PC-3 (cell line): ENCODE data around the gene PRKRIP1. TPM values are rescaled to one million over a fixed set of nuclear protein-coding genes. Genes with fewer than 3 reads are reported as not detected.

Source experiments
- ATAC-seq: fragments of 200-7000 bp; cut with Tn5 transposase; 2 replicates; pipeline ENCODE4 v1.9.1; 2020; ENCODE audit warnings: mild to moderate bottlenecking, moderate library complexity
- BruUV-seq: library from RNA; stranded (reverse); fragments of 400-500 nt; replicated peaks from 2 replicates; lab custom pipeline; 2021; lab: Mats Ljungman, UMichigan
- CTCF ChIA-PET: fragments of 300-600 bp; sonication (Branson Sonifier 250); formaldehyde crosslinking; loops from one replicate; lab custom pipeline; 2022; ENCODE audit warnings: antibody characterized with exemption; lab: Charles Lee
- POLR2A ChIA-PET: fragments of 300-600 bp; sonication (Branson Sonifier 250); formaldehyde crosslinking; loops from one replicate; lab custom pipeline; 2022; ENCODE audit warnings: antibody characterized with exemption; ENCODE audit not compliant: unreplicated experiment; lab: Charles Lee
- DNase-seq: peaks from one replicate; pipeline ENCODE4 v3.0.0-alpha.2; 2015
- H2AFZ ChIP-seq: fragments of 300-600 bp; sonication (generic); 2 replicates; pipeline ENCODE4 v1.6.0; 2016; ENCODE audit warnings: antibody characterized with exemption, low read length
- H3F3A ChIP-seq: fragments of 300-600 bp; sonication (generic); one replicate; pipeline ENCODE4 v1.6.0; 2017; ENCODE audit warnings: antibody characterized with exemption, low read length, control low read depth, mild to moderate bottlenecking; ENCODE audit not compliant: unreplicated experiment
- H3K27ac ChIP-seq: fragments of 300-600 bp; sonication (generic); 2 replicates; pipeline ENCODE4 v1.5.1; 2016; ENCODE audit warnings: mild to moderate bottlenecking, low read length
- H3K27me3 ChIP-seq: fragments of 300-600 bp; sonication (generic); 2 replicates; pipeline ENCODE4 v1.6.1; 2016; ENCODE audit warnings: low read length, mixed read lengths
- H3K36me3 ChIP-seq: fragments of 300-600 bp; sonication (generic); 2 replicates; pipeline ENCODE4 v1.6.1; 2016; ENCODE audit warnings: low read depth, mixed run types, low read length, mixed read lengths
- H3K4me1 ChIP-seq: fragments of 300-600 bp; sonication (generic); 2 replicates; pipeline ENCODE4 v1.5.1; 2016; ENCODE audit warnings: low read length; ENCODE audit not compliant: insufficient read depth
- H3K4me2 ChIP-seq: fragments of 300-600 bp; sonication (generic); 2 replicates; pipeline ENCODE4 v1.6.0; 2016; ENCODE audit warnings: low read length
- H3K4me3 ChIP-seq: fragments of 300-600 bp; sonication (generic); 2 replicates; pipeline ENCODE4 v1.5.1; 2016; ENCODE audit warnings: mild to moderate bottlenecking, low read length, mixed read lengths
- H3K79me2 ChIP-seq: fragments of 300-600 bp; sonication (generic); 2 replicates; pipeline ENCODE4 v1.6.1; 2017; ENCODE audit warnings: low read length, mixed read lengths
- H3K9ac ChIP-seq: fragments of 300-600 bp; sonication (generic); 2 replicates; pipeline ENCODE4 v1.6.0; 2016; ENCODE audit warnings: mild to moderate bottlenecking, low read length
- H3K9me2 ChIP-seq: fragments of 300-600 bp; sonication (generic); replicated peaks from 2 replicates; pipeline ENCODE4 v1.6.1; 2016; ENCODE audit warnings: mixed run types, low read length, mixed read lengths
- H3K9me3 ChIP-seq: fragments of 300-600 bp; sonication (generic); 2 replicates; pipeline ENCODE4 v1.6.1; 2016; ENCODE audit warnings: low read length, mixed read lengths
- H4K20me1 ChIP-seq: fragments of 300-600 bp; sonication (generic); 2 replicates; pipeline ENCODE4 v1.6.1; 2016; ENCODE audit warnings: low read length, mixed read lengths
- EZH2 ChIP-seq: fragments of 300-600 bp; sonication (generic); IDR thresholded peaks from one replicate; pipeline ENCODE4 v1.6.1; 2017; ENCODE audit warnings: antibody characterized with exemption, mild to moderate bottlenecking, low read length; ENCODE audit not compliant: unreplicated experiment
- EZH2phosphoT487 ChIP-seq: fragments of 300-600 bp; sonication (generic); IDR thresholded peaks from 2 replicates; pipeline ENCODE4 v1.6.1; 2018; ENCODE audit warnings: mild to moderate bottlenecking, antibody characterized with exemption, low read length, borderline replicate concordance
- intact Hi-C: fragments of 100-400 bp; cut with micrococcal nuclease; formaldehyde crosslinking; loops from 2 replicates; pipeline ENCODE4 v1.9.0; 2023
- total RNA-seq: library from RNA; depleted of rRNA; stranded (reverse); fragments of >200 nt; gene quantifications from 2 replicates; pipeline ENCODE4 v1.2.3, GENCODE V29; 2014
- TF ChIP-seq, protein P1 (sequence below): fragments of 300-600 bp; sonication (generic); conservative IDR thresholded peaks from 2 replicates; pipeline ENCODE4 v1.5.1; 2017; ENCODE audit warnings: antibody characterized with exemption, low read depth, mild to moderate bottlenecking, low read length

The PRKRIP1 gene
- total RNA-seq, 1 experiment from 2014 or later: 28.9 TPM

DNA sequence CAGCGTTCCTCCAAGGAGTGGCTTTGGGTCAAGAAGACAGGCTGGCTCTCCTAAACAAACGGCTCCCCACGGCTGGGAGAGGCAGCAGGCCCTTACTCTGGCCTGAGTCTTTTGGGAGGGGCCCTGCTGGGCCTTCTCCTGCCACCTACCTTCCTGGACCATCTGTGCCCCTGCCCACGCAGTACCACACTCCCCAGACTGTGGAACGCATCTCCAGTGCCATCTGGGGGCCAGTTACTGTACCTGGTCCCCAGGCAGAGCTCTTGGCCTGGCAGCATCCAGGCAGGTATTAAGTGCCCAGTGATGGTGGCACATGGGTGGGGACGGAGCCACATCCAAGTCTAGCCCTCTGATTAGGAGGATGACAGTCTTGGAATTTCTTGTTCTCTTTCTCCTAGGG lies 54.1 kb downstream of the PRKRIP1 start:
- intact Hi-C loops: loop anchor here (5.0 kb wide), 2 partner anchors 38 to 53 kb away; partner anchors contain the start of gene PRKRIP1
- ChIA-PET POLR2A (interaction anchor here (0.6 kb wide), 1 partner anchor 17 kb away, joined by 6 read pairs; the partner anchor contains the start of gene ORAI2), CTCF (interaction anchor here (0.5 to 1.0 kb wide), 5 partner anchors 9 to 907 kb away, joined by 3 to 6 read pairs (median 4); partner anchors contain the start of gene ORAI2)
- Histone ChIP-seq H3K4me1 (peaks cover 5% of the 10 kb centered on the region; the same call in 1 of the 2 replicates), H3K9ac (no peak overlapping the region), H2AFZ (no peak overlapping the region), H3F3A (no peaks in the 10 kb centered on the region), H3K27me3 (no peaks in the 10 kb centered on the region), H3K36me3 (no peaks in the 10 kb centered on the region), H3K79me2 (no peaks in the 10 kb centered on the region), H3K4me3 (no peak overlapping the region), H3K9me3 (no peaks in the 10 kb centered on the region), H4K20me1 (no peaks in the 10 kb centered on the region), H3K4me2 (no peak overlapping the region), H3K27ac (no peak overlapping the region), H3K9me2 (no peaks in the 10 kb centered on the region)
- ATAC-seq (peak; percentile 75), DNase-seq (peak; percentile 51)
- TF ChIP-seq, protein P1, sequence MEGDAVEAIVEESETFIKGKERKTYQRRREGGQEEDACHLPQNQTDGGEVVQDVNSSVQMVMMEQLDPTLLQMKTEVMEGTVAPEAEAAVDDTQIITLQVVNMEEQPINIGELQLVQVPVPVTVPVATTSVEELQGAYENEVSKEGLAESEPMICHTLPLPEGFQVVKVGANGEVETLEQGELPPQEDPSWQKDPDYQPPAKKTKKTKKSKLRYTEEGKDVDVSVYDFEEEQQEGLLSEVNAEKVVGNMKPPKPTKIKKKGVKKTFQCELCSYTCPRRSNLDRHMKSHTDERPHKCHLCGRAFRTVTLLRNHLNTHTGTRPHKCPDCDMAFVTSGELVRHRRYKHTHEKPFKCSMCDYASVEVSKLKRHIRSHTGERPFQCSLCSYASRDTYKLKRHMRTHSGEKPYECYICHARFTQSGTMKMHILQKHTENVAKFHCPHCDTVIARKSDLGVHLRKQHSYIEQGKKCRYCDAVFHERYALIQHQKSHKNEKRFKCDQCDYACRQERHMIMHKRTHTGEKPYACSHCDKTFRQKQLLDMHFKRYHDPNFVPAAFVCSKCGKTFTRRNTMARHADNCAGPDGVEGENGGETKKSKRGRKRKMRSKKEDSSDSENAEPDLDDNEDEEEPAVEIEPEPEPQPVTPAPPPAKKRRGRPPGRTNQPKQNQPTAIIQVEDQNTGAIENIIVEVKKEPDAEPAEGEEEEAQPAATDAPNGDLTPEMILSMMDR: peak; percentile 54
- TF ChIP-seq EZH2 (no peak), EZH2phosphoT487 (no peak)
- BruUV-seq: no TSS peak

DNA sequence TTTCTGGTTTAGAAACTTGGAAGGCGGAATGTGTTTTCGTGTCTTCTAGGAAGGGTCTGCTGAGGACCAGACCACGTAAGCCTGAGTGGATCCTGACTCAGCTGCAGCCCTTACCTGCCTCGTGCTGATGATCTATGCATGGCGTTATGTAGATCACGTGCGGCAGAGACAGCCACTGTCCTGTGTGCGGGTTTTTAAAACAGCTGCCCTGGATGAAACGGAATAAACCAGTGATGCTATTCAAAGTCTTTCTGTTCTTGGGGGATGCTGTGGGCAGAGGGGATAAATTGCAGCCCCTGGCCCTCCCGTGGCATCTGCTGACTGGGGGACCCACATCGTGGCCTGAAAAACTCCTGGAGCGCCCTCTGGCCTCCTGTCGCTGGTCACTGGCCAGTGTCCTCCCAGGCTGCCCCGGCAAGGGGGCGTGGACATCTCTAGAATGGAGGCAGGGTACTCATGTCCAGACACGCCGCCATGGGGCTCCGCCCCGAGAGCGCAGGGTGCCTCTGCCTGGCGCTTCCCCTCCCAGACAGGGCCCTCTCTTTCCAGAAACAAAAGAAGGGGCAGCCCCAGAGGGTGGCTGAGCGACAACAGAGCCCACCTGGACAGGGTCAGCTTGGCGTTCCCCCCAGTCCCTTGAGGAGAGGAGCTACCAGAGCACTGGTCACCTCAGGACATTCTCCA lies 55.4 kb downstream of the PRKRIP1 start:
- ChIA-PET CTCF (interaction anchor here (0.6 kb wide), 1 partner anchor 10 kb away, joined by 7 read pairs; no protein-coding TSS in a partner anchor), POLR2A (no interaction called here)
- Histone ChIP-seq H3K79me2 (no peaks in the 10 kb centered on the region), H3F3A (no peaks in the 10 kb centered on the region), H3K4me2 (peak overlapping the region; percentile 28; the same call in 1 of the 2 replicates), H3K9me2 (no peaks in the 10 kb centered on the region), H2AFZ (no peak overlapping the region), H3K9ac (no peak overlapping the region), H3K4me1 (peaks cover 5% of the 10 kb centered on the region; the same call in 1 of the 2 replicates), H3K9me3 (no peaks in the 10 kb centered on the region), H3K27me3 (no peaks in the 10 kb centered on the region), H3K4me3 (no peak overlapping the region), H3K36me3 (no peaks in the 10 kb centered on the region), H3K27ac (no peak overlapping the region), H4K20me1 (no peaks in the 10 kb centered on the region)
- DNase-seq: no peak
- intact Hi-C loops: loop anchor here (5.0 kb wide), 2 partner anchors 39 to 54 kb away; partner anchors contain the start of gene PRKRIP1
- no TSS peak for BruUV-seq
- TF ChIP-seq EZH2phosphoT487: no peak
- TF ChIP-seq, protein P1: no peak; the same call in 1 of the 2 replicates
- TF ChIP-seq EZH2: no peak
- peak; percentile 31; the same call in 1 of the 2 replicates for ATAC-seq

DNA sequence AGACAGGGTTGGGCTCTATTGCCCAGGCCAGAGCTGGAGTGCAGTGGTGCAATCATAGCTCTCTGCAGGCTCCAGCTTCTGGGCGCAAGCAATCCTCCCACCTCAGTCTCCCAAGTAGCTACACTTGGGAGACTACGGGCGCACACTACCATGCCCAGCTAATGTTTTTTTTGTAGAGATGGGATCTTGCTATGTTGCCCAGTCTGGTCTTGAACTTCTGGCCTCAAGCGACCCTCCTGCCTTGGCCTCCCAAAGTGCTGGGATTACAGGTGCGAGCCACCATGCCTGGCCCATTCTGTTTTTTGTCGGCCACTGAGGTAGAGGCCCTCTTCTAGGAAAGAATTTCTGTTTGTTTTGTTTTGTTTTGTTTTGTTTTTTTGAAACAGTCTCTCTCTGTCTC lies 56.3 kb downstream of the PRKRIP1 start:
- ChIA-PET POLR2A (no interaction called here), CTCF (interaction anchor here (0.6 kb wide), 1 partner anchor 11 kb away, joined by 7 read pairs; no protein-coding TSS in a partner anchor)
- Histone ChIP-seq H3K9me3 (no peaks in the 10 kb centered on the region), H3K79me2 (no peaks in the 10 kb centered on the region), H3K4me1 (peaks cover 11% of the 10 kb centered on the region; the same call in 1 of the 2 replicates), H3K9me2 (no peaks in the 10 kb centered on the region), H3F3A (no peaks in the 10 kb centered on the region), H3K27ac (no peak overlapping the region), H4K20me1 (no peaks in the 10 kb centered on the region), H2AFZ (no peak overlapping the region), H3K4me3 (no peak overlapping the region), H3K36me3 (0 out of 2 replicates have a peak, but pooled peaks cover 3% of the 10 kb centered on the region), H3K9ac (no peak overlapping the region), H3K4me2 (no peak overlapping the region), H3K27me3 (no peaks in the 10 kb centered on the region)
- intact Hi-C loops: loop anchor here (5.0 kb wide), 2 partner anchors 40 to 55 kb away; partner anchors contain the start of gene PRKRIP1
- DNase-seq: no peak
- BruUV-seq: no TSS peak
- no peak for ATAC-seq
- no peak for TF ChIP-seq EZH2
- TF ChIP-seq, protein P1: no peak
- no peak for TF ChIP-seq EZH2phosphoT487
